Measurements from ENCODE around the gene ARHGAP22. TPM values are rescaled to one million over a fixed set of nuclear protein-coding genes. Genes with fewer than 3 reads are reported as not detected.

Gene ARHGAP22
- total RNA-seq, 1 donor, result 45.6 TPM

GRCh38 chr10:48447356-48448215 lies 157.3 kb downstream of the ARHGAP22 start:
- H3K4me1 ChIP-seq (ENCODE audit: insufficient read depth, low read length), result peaks cover 17% of the 10 kb centered on the region
- H4K20me1 ChIP-seq (ENCODE audit: insufficient read depth, low read length), result peaks cover 40% of the 10 kb centered on the region
- no peaks in the 10 kb centered on the region for H3K9me3 ChIP-seq (ENCODE audit: low read depth, low read length)
- H3K36me3 ChIP-seq (ENCODE audit: insufficient read depth, low read length), result peaks cover 65% of the 10 kb centered on the region
- no peak overlapping the region for H3K4me2 ChIP-seq (ENCODE audit: insufficient read depth, low read length)
- DNase-seq (ENCODE audit: insufficient read length, low spot score, missing footprints), result peak; percentile 64
- no peak overlapping the region for H2AFZ ChIP-seq (ENCODE audit: low read length)
- H3K27ac ChIP-seq (ENCODE audit: low read depth, low read length), result peak overlapping the region; percentile 45
- peaks cover 55% of the 10 kb centered on the region for H3K79me2 ChIP-seq (ENCODE audit: insufficient read depth, low read length)
- H3K4me3 ChIP-seq (ENCODE audit: insufficient read depth, low read length), result no peak overlapping the region
- no peaks in the 10 kb centered on the region for H3K27me3 ChIP-seq (ENCODE audit: insufficient read depth, low read length)
- TF ChIP-seq CTCF (IDR thresholded peaks at IDR 0.05; ENCODE audit: extremely low read depth, low read depth, low read length), result no peak

GRCh38 chr10:48446785-48447184 lies 158.1 kb downstream of the ARHGAP22 start:
- peaks cover 39% of the 10 kb centered on the region for H4K20me1 ChIP-seq (ENCODE audit: insufficient read depth, low read length)
- H2AFZ ChIP-seq (ENCODE audit: low read length), result no peak overlapping the region
- no peak overlapping the region for H3K27ac ChIP-seq (ENCODE audit: low read depth, low read length)
- no peak for TF ChIP-seq CTCF (IDR thresholded peaks at IDR 0.05; ENCODE audit: extremely low read depth, low read depth, low read length)
- no peak overlapping the region for H3K4me2 ChIP-seq (ENCODE audit: insufficient read depth, low read length)
- no peaks in the 10 kb centered on the region for H3K9me3 ChIP-seq (ENCODE audit: low read depth, low read length)
- H3K4me1 ChIP-seq (ENCODE audit: insufficient read depth, low read length), result peaks cover 17% of the 10 kb centered on the region
- no peaks in the 10 kb centered on the region for H3K27me3 ChIP-seq (ENCODE audit: insufficient read depth, low read length)
- no peak overlapping the region for H3K4me3 ChIP-seq (ENCODE audit: insufficient read depth, low read length)
- DNase-seq (ENCODE audit: insufficient read length, low spot score, missing footprints), result peak; percentile 57
- H3K79me2 ChIP-seq (ENCODE audit: insufficient read depth, low read length), result peaks cover 48% of the 10 kb centered on the region
- peaks cover 57% of the 10 kb centered on the region for H3K36me3 ChIP-seq (ENCODE audit: insufficient read depth, low read length)

- Histone ChIP-seq H3K9me3 (ENCODE audit: low read depth, low read length) (no peaks in the 10 kb centered on the region), H3K79me2 (ENCODE audit: insufficient read depth, low read length) (peaks cover 42% of the 10 kb centered on the region), H3K4me2 (ENCODE audit: insufficient read depth, low read length) (no peak overlapping the region), H3K27me3 (ENCODE audit: insufficient read depth, low read length) (no peaks in the 10 kb centered on the region), H3K27ac (ENCODE audit: low read depth, low read length) (no peak overlapping the region), H2AFZ (ENCODE audit: low read length) (no peak overlapping the region), H4K20me1 (ENCODE audit: insufficient read depth, low read length) (peaks cover 38% of the 10 kb centered on the region), H3K4me3 (ENCODE audit: insufficient read depth, low read length) (no peak overlapping the region), H3K4me1 (ENCODE audit: insufficient read depth, low read length) (peaks cover 17% of the 10 kb centered on the region), H3K36me3 (ENCODE audit: insufficient read depth, low read length) (peaks cover 59% of the 10 kb centered on the region)
- no peak for TF ChIP-seq CTCF (IDR thresholded peaks at IDR 0.05; ENCODE audit: extremely low read depth, low read depth, low read length)
- DNase-seq (ENCODE audit: insufficient read length, low spot score, missing footprints), result peak; percentile 9
Measured at GRCh38 chr10:48445932-48446331, 158.9 kb downstream of the ARHGAP22 start.
